Esophagus muscularis mucosa (tissue), 3 donors: ENCODE measurements around the gene KRT83.

Source experiments
- CTCF ChIP-seq, 3 experiments: fragments of 200-600 bp in 2 of 3; fragments of 450-650 bp in 1 of 3; sonication (generic) in 2 of 3; IDR thresholded peaks; one replicate each; pipeline ENCODE4 v1.5.1; 2017 to 2019; ENCODE audit warnings: antibody characterized with exemption in 3 of 3, mild to moderate bottlenecking in 2 of 3, moderate library complexity in 1 of 3
- POLR2A ChIP-seq: fragments of 450-650 bp; IDR thresholded peaks from one replicate; pipeline ENCODE4 v1.6.1; 2017; ENCODE audit warnings: antibody characterized with exemption, moderate library complexity, mild to moderate bottlenecking, low read depth

GRCh38 chr12:52332381-52332780 is 11.2 kb upstream of the KRT83 start:
- TF ChIP-seq CTCF (IDR thresholded peaks at IDR 0.05), result no peak
- TF ChIP-seq POLR2A, result no peak
